Vagina (tissue), 2 donors: ENCODE data around the gene PBRM1.

Experiments used
- POLR2AphosphoS5 ChIP-seq, 2 donors: sonication (generic); formaldehyde crosslinking; IDR thresholded peaks; one replicate each; pipeline ENCODE4 v1.9.0; 2017; ENCODE audit warnings: antibody characterized with exemption in 2 of 2, mild to moderate bottlenecking in 2 of 2, low read depth in 1 of 2; ENCODE audit not compliant: insufficient read depth in 1 of 2
- TF ChIP-seq, protein P1 (sequence below), 3 experiments: fragments of 450-650 bp in 2 of 3; fragments of 200-600 bp in 1 of 3; sonication (generic) in 1 of 3; IDR thresholded peaks; one replicate each; pipeline ENCODE4 v1.5.1; 2017 to 2019; ENCODE audit warnings: antibody characterized with exemption in 3 of 3, mild to moderate bottlenecking in 2 of 3, moderate library complexity in 2 of 3

- no peak for TF ChIP-seq POLR2AphosphoS5 (IDR thresholded peaks at IDR 0.05; ENCODE audit: insufficient read depth in 1 of 2, low read depth in 1 of 2)
- TF ChIP-seq, protein P1, sequence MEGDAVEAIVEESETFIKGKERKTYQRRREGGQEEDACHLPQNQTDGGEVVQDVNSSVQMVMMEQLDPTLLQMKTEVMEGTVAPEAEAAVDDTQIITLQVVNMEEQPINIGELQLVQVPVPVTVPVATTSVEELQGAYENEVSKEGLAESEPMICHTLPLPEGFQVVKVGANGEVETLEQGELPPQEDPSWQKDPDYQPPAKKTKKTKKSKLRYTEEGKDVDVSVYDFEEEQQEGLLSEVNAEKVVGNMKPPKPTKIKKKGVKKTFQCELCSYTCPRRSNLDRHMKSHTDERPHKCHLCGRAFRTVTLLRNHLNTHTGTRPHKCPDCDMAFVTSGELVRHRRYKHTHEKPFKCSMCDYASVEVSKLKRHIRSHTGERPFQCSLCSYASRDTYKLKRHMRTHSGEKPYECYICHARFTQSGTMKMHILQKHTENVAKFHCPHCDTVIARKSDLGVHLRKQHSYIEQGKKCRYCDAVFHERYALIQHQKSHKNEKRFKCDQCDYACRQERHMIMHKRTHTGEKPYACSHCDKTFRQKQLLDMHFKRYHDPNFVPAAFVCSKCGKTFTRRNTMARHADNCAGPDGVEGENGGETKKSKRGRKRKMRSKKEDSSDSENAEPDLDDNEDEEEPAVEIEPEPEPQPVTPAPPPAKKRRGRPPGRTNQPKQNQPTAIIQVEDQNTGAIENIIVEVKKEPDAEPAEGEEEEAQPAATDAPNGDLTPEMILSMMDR (IDR thresholded peaks at IDR 0.05), result no peak
Observed at GRCh38 chr3:52600258-52600657, 85.5 kb downstream of the PBRM1 start.
